HEK293 (cell line): ENCODE data around the gene TRMT61A.

Experiments
- BCL11B ChIP-seq: fragments of 450-650 bp; formaldehyde crosslinking; IDR thresholded peaks from 2 replicates; pipeline ENCODE4 v1.5.1; 2016; ENCODE audit warnings: low read depth, missing biosample characterization, missing genetic modification characterization
- KLF16 ChIP-seq: fragments of 450-650 bp; formaldehyde crosslinking; IDR thresholded peaks from 2 replicates; pipeline ENCODE4 v1.5.1; 2017; ENCODE audit warnings: missing biosample characterization, missing genetic modification characterization
- RBAK ChIP-seq: fragments of 450-650 bp; formaldehyde crosslinking; IDR thresholded peaks from 2 replicates; pipeline ENCODE4 v1.5.1; 2016; ENCODE audit warnings: missing biosample characterization, missing genetic modification characterization
- ZFP37 ChIP-seq: fragments of 450-650 bp; formaldehyde crosslinking; IDR thresholded peaks from 2 replicates; pipeline ENCODE4 v1.5.1; 2016; ENCODE audit warnings: missing biosample characterization, missing genetic modification characterization
- ZFP69B ChIP-seq: fragments of 450-650 bp; formaldehyde crosslinking; IDR thresholded peaks from 2 replicates; pipeline ENCODE4 v1.5.1; 2016; ENCODE audit warnings: missing biosample characterization, missing genetic modification characterization
- ZNF138 ChIP-seq: fragments of 450-650 bp; formaldehyde crosslinking; IDR thresholded peaks from 2 replicates; pipeline ENCODE4 v1.5.1; 2016; ENCODE audit warnings: missing biosample characterization, missing genetic modification characterization, borderline replicate concordance
- ZNF202 ChIP-seq: fragments of 450-650 bp; formaldehyde crosslinking; IDR thresholded peaks from 2 replicates; pipeline ENCODE4 v1.5.1; 2016; ENCODE audit warnings: missing biosample characterization, missing genetic modification characterization, borderline replicate concordance
- ZNF24 ChIP-seq: fragments of 450-650 bp; formaldehyde crosslinking; IDR thresholded peaks from 2 replicates; pipeline ENCODE4 v1.5.1; 2016; ENCODE audit warnings: missing biosample characterization, missing genetic modification characterization
- ZNF248 ChIP-seq: fragments of 450-650 bp; formaldehyde crosslinking; IDR thresholded peaks from 2 replicates; pipeline ENCODE4 v1.5.1; 2017; ENCODE audit warnings: missing biosample characterization, missing genetic modification characterization
- ZNF341 ChIP-seq: fragments of 450-650 bp; formaldehyde crosslinking; IDR thresholded peaks from 2 replicates; pipeline ENCODE4; 2016; ENCODE audit warnings: low read depth, missing biosample characterization, missing genetic modification characterization
- ZNF529 ChIP-seq: fragments of 450-650 bp; formaldehyde crosslinking; IDR thresholded peaks from 2 replicates; pipeline ENCODE4 v1.5.1; 2017; ENCODE audit warnings: missing genetic modification characterization, missing biosample characterization; ENCODE audit not compliant: insufficient replicate concordance
- ZNF530 ChIP-seq: fragments of 450-650 bp; formaldehyde crosslinking; IDR thresholded peaks from 2 replicates; pipeline ENCODE4 v1.5.1; 2016; ENCODE audit warnings: low read depth, missing biosample characterization, missing genetic modification characterization
- ZNF549 ChIP-seq: fragments of 450-650 bp; IDR thresholded peaks from 2 replicates; pipeline ENCODE4 v1.5.1; 2018; ENCODE audit warnings: missing biosample characterization, missing genetic modification characterization, mild to moderate bottlenecking, inconsistent platforms, moderate library complexity
- ZNF560 ChIP-seq: fragments of 450-650 bp; formaldehyde crosslinking; IDR thresholded peaks from 2 replicates; pipeline ENCODE4 v1.5.1; 2017; ENCODE audit warnings: missing biosample characterization, missing genetic modification characterization, borderline replicate concordance
- ZNF76 ChIP-seq: fragments of 450-650 bp; formaldehyde crosslinking; IDR thresholded peaks from 2 replicates; pipeline ENCODE4; 2016; ENCODE audit warnings: low read depth, missing biosample characterization, missing genetic modification characterization, borderline replicate concordance
- ZNF785 ChIP-seq: fragments of 450-650 bp; formaldehyde crosslinking; IDR thresholded peaks from 2 replicates; pipeline ENCODE4 v1.5.1; 2016; ENCODE audit warnings: missing biosample characterization, missing genetic modification characterization
- ZNF837 ChIP-seq: fragments of 450-650 bp; formaldehyde crosslinking; IDR thresholded peaks from 2 replicates; pipeline ENCODE4 v1.5.1; 2016; ENCODE audit warnings: missing biosample characterization, missing genetic modification characterization
- ZNF843 ChIP-seq: fragments of 450-650 bp; formaldehyde crosslinking; IDR thresholded peaks from 2 replicates; pipeline ENCODE4 v1.5.1; 2016; ENCODE audit warnings: missing biosample characterization, missing genetic modification characterization
- ZSCAN23 ChIP-seq: fragments of 450-650 bp; formaldehyde crosslinking; IDR thresholded peaks from 2 replicates; pipeline ENCODE4 v1.5.1; 2016; ENCODE audit warnings: missing biosample characterization, missing genetic modification characterization
- TF ChIP-seq, protein P1 (sequence below): fragments of 450-650 bp; formaldehyde crosslinking; IDR thresholded peaks from 2 replicates; pipeline ENCODE4 v1.5.1; 2016; ENCODE audit warnings: missing biosample characterization, missing genetic modification characterization, low read depth
- TF ChIP-seq, protein P2 (sequence below): fragments of 450-650 bp; formaldehyde crosslinking; IDR thresholded peaks from 2 replicates; pipeline ENCODE4 v1.5.1; 2016; ENCODE audit warnings: missing biosample characterization, missing genetic modification characterization
- TF ChIP-seq, protein P3 (sequence below): fragments of 450-650 bp; formaldehyde crosslinking; IDR thresholded peaks from 2 replicates; pipeline ENCODE4 v1.5.1; 2016; ENCODE audit warnings: missing biosample characterization, missing genetic modification characterization
- TF ChIP-seq, protein P4 (sequence below): fragments of 450-650 bp; formaldehyde crosslinking; IDR thresholded peaks from 2 replicates; pipeline ENCODE4 v1.5.1; 2016; ENCODE audit warnings: missing biosample characterization, missing genetic modification characterization
- TF ChIP-seq, protein P5 (sequence below): fragments of 450-650 bp; formaldehyde crosslinking; IDR thresholded peaks from 2 replicates; pipeline ENCODE4 v1.5.1; 2016; ENCODE audit warnings: missing biosample characterization, missing genetic modification characterization
- TF ChIP-seq, protein P6 (sequence below): fragments of 450-650 bp; formaldehyde crosslinking; IDR thresholded peaks from 2 replicates; pipeline ENCODE4 v1.5.1; 2016; ENCODE audit warnings: missing biosample characterization, missing genetic modification characterization, borderline replicate concordance

The TRMT61A gene

DNA sequence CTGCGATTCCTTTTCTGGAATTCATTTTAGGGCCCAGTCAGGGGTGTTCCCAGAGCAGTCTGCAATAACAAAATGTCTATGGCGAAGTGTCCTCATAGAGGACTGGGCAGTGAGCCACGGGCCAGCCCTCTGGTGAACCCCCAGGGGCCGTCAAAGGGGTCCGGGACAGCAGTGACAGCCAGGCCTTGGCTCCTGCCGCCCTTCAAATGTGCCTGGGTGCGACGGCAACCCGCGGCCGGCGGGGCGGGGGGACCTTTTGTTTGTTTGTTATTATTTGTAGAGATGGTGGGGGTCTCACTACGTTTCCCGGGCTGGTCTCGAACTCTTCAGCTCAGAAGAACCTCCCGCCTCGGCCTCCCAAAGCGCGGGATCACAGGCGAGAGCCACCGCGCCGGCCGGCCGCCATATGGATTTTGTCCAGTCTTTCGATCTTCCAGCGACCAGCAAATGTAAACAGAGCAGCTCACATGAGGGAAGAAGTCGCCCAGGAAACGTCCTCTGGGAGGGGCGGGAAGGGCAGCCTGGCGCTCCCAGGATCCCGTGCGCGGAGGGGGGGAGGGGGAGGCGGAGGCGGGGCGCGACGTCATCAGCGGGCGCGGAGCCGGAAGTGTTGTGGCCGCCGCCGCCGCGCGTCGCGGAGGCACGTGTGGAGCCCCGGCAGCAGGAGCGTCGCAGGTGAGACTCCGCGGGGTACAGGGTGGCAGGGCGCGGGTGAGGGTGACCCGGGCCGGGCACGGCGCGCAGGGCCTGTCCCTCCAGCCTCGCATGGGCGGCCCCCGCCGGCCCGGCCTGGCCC is at the start of gene TRMT61A (continued):
- TF ChIP-seq KLF16 (tag by site-specific recombination) (no peak), ZNF24 (tag by site-specific recombination) (no peak), ZSCAN23 (tag by site-specific recombination) (no peak), BCL11B (tag by site-specific recombination) (no peak), ZNF138 (tag by site-specific recombination) (no peak), ZNF549 (tag by site-specific recombination) (no peak), ZNF202 (tag by site-specific recombination) (no peak), ZNF530 (tag by site-specific recombination) (no peak), ZNF76 (tag by site-specific recombination) (0 out of 2 replicates have a peak, but pooled peaks have one; percentile 38), ZNF785 (tag by site-specific recombination) (no peak), ZNF560 (tag by site-specific recombination) (no peak), ZFP37 (tag by site-specific recombination) (no peak), RBAK (tag by site-specific recombination) (no peak), ZNF248 (tag by site-specific recombination) (no peak), ZNF837 (no peak), ZNF341 (peak; percentile 63), ZNF843 (tag by site-specific recombination) (no peak), ZFP69B (tag by site-specific recombination) (no peak), ZNF529 (no peak)
- TF ChIP-seq, protein P1, sequence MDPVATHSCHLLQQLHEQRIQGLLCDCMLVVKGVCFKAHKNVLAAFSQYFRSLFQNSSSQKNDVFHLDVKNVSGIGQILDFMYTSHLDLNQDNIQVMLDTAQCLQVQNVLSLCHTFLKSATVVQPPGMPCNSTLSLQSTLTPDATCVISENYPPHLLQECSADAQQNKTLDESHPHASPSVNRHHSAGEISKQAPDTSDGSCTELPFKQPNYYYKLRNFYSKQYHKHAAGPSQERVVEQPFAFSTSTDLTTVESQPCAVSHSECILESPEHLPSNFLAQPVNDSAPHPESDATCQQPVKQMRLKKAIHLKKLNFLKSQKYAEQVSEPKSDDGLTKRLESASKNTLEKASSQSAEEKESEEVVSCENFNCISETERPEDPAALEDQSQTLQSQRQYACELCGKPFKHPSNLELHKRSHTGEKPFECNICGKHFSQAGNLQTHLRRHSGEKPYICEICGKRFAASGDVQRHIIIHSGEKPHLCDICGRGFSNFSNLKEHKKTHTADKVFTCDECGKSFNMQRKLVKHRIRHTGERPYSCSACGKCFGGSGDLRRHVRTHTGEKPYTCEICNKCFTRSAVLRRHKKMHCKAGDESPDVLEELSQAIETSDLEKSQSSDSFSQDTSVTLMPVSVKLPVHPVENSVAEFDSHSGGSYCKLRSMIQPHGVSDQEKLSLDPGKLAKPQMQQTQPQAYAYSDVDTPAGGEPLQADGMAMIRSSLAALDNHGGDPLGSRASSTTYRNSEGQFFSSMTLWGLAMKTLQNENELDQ (tag by site-specific recombination): no peak
- TF ChIP-seq, protein P2, sequence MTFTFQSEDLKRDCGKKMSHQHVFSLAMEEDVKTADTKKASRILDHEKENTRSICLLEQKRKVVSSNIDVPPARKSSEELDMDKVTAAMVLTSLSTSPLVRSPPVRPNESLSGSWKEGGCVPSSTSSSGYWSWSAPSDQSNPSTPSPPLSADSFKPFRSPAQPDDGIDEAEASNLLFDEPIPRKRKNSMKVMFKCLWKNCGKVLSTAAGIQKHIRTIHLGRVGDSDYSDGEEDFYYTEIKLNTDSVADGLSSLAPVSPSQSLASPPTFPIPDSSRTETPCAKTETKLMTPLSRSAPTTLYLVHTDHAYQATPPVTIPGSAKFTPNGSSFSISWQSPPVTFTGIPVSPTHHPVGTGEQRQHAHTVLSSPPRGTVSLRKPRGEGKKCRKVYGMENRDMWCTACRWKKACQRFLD: no peak
- TF ChIP-seq, protein P3, sequence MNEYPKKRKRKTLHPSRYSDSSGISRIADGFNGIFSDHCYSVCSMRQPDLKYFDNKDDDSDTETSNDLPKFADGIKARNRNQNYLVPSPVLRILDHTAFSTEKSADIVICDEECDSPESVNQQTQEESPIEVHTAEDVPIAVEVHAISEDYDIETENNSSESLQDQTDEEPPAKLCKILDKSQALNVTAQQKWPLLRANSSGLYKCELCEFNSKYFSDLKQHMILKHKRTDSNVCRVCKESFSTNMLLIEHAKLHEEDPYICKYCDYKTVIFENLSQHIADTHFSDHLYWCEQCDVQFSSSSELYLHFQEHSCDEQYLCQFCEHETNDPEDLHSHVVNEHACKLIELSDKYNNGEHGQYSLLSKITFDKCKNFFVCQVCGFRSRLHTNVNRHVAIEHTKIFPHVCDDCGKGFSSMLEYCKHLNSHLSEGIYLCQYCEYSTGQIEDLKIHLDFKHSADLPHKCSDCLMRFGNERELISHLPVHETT (tag by site-specific recombination): peak; percentile 62; the same call in 1 of the 2 replicates
- TF ChIP-seq, protein P4, sequence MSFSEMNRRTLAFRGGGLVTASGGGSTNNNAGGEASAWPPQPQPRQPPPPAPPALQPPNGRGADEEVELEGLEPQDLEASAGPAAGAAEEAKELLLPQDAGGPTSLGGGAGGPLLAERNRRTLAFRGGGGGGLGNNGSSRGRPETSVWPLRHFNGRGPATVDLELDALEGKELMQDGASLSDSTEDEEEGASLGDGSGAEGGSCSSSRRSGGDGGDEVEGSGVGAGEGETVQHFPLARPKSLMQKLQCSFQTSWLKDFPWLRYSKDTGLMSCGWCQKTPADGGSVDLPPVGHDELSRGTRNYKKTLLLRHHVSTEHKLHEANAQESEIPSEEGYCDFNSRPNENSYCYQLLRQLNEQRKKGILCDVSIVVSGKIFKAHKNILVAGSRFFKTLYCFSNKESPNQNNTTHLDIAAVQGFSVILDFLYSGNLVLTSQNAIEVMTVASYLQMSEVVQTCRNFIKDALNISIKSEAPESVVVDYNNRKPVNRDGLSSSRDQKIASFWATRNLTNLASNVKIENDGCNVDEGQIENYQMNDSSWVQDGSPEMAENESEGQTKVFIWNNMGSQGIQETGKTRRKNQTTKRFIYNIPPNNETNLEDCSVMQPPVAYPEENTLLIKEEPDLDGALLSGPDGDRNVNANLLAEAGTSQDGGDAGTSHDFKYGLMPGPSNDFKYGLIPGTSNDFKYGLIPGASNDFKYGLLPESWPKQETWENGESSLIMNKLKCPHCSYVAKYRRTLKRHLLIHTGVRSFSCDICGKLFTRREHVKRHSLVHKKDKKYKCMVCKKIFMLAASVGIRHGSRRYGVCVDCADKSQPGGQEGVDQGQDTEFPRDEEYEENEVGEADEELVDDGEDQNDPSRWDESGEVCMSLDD (tag by site-specific recombination): no peak; the same call in 1 of the 2 replicates
- TF ChIP-seq, protein P5, sequence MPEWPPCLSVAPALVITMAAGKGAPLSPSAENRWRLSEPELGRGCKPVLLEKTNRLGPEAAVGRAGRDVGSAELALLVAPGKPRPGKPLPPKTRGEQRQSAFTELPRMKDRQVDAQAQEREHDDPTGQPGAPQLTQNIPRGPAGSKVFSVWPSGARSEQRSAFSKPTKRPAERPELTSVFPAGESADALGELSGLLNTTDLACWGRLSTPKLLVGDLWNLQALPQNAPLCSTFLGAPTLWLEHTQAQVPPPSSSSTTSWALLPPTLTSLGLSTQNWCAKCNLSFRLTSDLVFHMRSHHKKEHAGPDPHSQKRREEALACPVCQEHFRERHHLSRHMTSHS: no peak
- TF ChIP-seq, protein P6, sequence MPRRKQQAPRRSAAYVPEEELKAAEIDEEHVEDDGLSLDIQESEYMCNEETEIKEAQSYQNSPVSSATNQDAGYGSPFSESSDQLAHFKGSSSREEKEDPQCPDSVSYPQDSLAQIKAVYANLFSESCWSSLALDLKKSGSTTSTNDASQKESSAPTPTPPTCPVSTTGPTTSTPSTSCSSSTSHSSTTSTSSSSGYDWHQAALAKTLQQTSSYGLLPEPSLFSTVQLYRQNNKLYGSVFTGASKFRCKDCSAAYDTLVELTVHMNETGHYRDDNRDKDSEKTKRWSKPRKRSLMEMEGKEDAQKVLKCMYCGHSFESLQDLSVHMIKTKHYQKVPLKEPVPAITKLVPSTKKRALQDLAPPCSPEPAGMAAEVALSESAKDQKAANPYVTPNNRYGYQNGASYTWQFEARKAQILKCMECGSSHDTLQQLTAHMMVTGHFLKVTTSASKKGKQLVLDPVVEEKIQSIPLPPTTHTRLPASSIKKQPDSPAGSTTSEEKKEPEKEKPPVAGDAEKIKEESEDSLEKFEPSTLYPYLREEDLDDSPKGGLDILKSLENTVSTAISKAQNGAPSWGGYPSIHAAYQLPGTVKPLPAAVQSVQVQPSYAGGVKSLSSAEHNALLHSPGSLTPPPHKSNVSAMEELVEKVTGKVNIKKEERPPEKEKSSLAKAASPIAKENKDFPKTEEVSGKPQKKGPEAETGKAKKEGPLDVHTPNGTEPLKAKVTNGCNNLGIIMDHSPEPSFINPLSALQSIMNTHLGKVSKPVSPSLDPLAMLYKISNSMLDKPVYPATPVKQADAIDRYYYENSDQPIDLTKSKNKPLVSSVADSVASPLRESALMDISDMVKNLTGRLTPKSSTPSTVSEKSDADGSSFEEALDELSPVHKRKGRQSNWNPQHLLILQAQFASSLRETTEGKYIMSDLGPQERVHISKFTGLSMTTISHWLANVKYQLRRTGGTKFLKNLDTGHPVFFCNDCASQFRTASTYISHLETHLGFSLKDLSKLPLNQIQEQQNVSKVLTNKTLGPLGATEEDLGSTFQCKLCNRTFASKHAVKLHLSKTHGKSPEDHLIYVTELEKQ (tag by site-specific recombination): no peak
